Suprapubic skin (tissue), 4 donors: ENCODE data around the gene GCNT1.

Experiments
- POLR2A ChIP-seq, 2 donors: fragments of 450-650 bp; IDR thresholded peaks; one replicate each; pipeline ENCODE4 v1.6.1; 2017; ENCODE audit warnings: antibody characterized with exemption in 2 of 2, mild to moderate bottlenecking in 2 of 2, moderate library complexity in 2 of 2
- POLR2AphosphoS5 ChIP-seq, 3 donors: sonication (generic); formaldehyde crosslinking; IDR thresholded peaks; one replicate each; pipeline ENCODE4 v1.6.1; 2017; ENCODE audit warnings: antibody characterized with exemption in 3 of 3
- TF ChIP-seq, protein P1 (sequence below), 2 donors: fragments of 200-600 bp in 1 of 2; fragments of 450-650 bp in 1 of 2; sonication (generic) in 1 of 2; IDR thresholded peaks; one replicate each; pipeline ENCODE4 v1.5.1; 2016 to 2019; ENCODE audit warnings: antibody characterized with exemption in 2 of 2, mild to moderate bottlenecking in 1 of 2, moderate library complexity in 1 of 2

DNA sequence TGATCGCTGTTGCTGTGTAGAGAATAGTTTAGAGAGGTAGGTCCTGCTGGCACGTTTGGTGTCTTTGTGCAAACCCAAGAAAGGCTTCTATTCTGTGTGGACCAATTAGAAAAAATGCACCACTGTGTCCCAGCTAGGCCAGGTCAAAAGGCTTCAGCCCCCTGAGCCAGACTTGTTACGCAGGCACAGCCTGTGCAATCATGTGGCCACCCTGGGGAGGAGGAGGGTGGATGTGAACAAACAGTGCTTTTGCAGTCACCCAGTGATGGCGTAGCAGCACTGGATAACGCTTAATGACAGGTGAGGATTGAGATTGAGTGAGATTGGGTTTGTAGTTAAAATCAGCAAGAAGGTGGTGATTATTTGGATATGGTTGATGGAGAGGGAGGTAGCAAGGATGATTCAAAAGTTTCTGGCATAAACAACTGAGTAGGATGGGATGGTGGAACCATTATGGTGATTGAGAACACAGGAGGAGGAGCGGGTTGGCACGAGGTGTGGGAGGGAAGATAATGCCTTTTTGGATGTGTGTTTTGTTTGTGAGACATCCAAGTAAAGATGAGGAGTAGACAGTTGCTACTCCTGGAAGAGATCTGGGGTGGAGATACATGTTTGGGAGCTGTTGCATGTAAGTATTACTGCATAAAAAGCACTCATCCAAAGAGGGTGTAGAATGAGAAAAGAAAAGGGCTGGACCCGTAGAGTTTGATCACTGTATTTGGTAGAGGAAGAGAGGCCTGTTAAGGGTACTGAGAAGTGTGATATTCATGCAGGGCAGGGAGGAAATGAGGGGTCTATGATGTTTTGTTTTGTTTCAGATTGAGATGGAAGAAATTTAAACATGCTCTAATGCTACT, 6.7 kb downstream of the GCNT1 start:
- TF ChIP-seq POLR2A (IDR thresholded peaks at IDR 0.05) (no peak), POLR2AphosphoS5 (IDR thresholded peaks at IDR 0.05) (no peak)
- TF ChIP-seq, protein P1, sequence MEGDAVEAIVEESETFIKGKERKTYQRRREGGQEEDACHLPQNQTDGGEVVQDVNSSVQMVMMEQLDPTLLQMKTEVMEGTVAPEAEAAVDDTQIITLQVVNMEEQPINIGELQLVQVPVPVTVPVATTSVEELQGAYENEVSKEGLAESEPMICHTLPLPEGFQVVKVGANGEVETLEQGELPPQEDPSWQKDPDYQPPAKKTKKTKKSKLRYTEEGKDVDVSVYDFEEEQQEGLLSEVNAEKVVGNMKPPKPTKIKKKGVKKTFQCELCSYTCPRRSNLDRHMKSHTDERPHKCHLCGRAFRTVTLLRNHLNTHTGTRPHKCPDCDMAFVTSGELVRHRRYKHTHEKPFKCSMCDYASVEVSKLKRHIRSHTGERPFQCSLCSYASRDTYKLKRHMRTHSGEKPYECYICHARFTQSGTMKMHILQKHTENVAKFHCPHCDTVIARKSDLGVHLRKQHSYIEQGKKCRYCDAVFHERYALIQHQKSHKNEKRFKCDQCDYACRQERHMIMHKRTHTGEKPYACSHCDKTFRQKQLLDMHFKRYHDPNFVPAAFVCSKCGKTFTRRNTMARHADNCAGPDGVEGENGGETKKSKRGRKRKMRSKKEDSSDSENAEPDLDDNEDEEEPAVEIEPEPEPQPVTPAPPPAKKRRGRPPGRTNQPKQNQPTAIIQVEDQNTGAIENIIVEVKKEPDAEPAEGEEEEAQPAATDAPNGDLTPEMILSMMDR (IDR thresholded peaks at IDR 0.05) = no peak
